ENCODE data around the gene MASP1.
"Not testable (repeated sequence)": the region's sequence is repeated elsewhere in the genome, so short reads cannot be mapped to it uniquely, and the experiment has no call there.

MASP1 gene

DNA sequence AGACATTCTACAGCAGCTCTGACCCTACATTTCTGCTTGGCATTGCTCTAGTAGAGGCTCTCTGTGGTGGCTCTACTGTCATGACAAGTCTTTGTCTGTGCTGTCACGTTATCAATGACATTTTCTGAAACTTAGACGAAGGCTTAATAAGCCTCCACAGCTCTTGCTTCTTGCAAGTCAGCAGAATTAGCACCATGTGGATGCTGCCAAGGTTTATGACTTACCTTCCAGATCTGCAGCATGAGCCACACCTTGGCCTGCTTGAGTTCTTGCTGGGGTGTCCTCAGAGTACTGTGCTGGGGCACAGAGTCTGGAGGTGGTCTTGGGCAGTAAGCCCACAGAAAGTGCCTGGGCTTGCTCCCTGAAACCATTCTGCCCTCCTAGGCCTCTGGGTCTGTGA lies 84.5 kb downstream of the MASP1 start:
- Histone ChIP-seq H3K27ac (no peak overlapping the region), H3K27me3 (replicated peaks) (no peaks in the 10 kb centered on the region), H3K4me3 (ENCODE audit: low read depth, low read length) (no peak overlapping the region), H3K36me3 (replicated peaks) (no peaks in the 10 kb centered on the region)
- TF ChIP-seq, protein P1, sequence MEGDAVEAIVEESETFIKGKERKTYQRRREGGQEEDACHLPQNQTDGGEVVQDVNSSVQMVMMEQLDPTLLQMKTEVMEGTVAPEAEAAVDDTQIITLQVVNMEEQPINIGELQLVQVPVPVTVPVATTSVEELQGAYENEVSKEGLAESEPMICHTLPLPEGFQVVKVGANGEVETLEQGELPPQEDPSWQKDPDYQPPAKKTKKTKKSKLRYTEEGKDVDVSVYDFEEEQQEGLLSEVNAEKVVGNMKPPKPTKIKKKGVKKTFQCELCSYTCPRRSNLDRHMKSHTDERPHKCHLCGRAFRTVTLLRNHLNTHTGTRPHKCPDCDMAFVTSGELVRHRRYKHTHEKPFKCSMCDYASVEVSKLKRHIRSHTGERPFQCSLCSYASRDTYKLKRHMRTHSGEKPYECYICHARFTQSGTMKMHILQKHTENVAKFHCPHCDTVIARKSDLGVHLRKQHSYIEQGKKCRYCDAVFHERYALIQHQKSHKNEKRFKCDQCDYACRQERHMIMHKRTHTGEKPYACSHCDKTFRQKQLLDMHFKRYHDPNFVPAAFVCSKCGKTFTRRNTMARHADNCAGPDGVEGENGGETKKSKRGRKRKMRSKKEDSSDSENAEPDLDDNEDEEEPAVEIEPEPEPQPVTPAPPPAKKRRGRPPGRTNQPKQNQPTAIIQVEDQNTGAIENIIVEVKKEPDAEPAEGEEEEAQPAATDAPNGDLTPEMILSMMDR (IDR thresholded peaks at IDR 0.05; ENCODE audit: low read depth, low read length, missing control alignments): no peak
- in situ Hi-C loops (cut with HindIII; ENCODE audit: low pct_ligation_motif_present, low sequenced_read_pairs): loop anchor here (25.0 kb wide), 1 partner anchor 480 kb away; no protein-coding TSS in a partner anchor
- DNase-seq: no peak

GRCh38 chr3:187205683-187206082 lies 85.9 kb downstream of the MASP1 start:
- Histone ChIP-seq H3K4me3 (ENCODE audit: low read depth, low read length) (no peak overlapping the region), H3K36me3 (replicated peaks) (no peaks in the 10 kb centered on the region), H3K27me3 (replicated peaks) (peaks cover 3% of the 10 kb centered on the region), H3K27ac (no peak overlapping the region)
- in situ Hi-C loops (cut with HindIII; ENCODE audit: low pct_ligation_motif_present, low sequenced_read_pairs): loop anchor here (25.0 kb wide), 1 partner anchor 482 kb away; no protein-coding TSS in a partner anchor
- TF ChIP-seq, protein P1 (IDR thresholded peaks at IDR 0.05; ENCODE audit: low read depth, low read length, missing control alignments): no peak
- no peak for DNase-seq

DNA sequence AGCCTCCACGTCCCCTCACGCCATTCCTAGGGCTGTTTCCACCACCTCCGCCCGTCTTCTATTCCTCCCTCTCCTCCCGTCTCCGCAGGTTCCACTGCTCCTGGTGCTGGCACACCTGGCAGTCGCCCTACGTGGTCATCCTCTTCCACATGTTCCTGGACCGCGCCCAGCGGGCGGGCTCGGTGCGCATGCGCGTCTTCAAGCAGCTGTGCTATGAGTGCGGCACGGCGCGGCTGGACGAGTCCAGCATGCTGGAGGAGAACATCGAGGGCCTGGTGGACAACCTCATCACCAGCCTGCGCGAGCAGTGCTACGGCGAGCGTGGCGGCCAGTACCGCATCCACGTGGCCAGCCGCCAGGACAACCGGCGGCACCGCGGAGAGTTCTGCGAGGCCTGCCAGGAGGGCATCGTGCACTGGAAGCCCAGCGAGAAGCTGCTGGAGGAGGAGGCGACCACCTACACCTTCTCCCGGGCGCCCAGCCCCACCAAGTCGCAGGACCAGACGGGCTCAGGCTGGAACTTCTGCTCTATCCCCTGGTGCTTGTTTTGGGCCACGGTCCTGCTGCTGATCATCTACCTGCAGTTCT lies 92.0 kb downstream of the MASP1 start:
- not testable (repeated sequence) for H3K4me3 ChIP-seq (ENCODE audit: low read depth, low read length); DNase-seq; H3K27me3 ChIP-seq (replicated peaks); H3K36me3 ChIP-seq (replicated peaks); H3K27ac ChIP-seq
- in situ Hi-C loops (cut with HindIII; ENCODE audit: low pct_ligation_motif_present, low sequenced_read_pairs): loop anchor here (25.0 kb wide), 1 partner anchor 488 kb away; no protein-coding TSS in a partner anchor

DNA sequence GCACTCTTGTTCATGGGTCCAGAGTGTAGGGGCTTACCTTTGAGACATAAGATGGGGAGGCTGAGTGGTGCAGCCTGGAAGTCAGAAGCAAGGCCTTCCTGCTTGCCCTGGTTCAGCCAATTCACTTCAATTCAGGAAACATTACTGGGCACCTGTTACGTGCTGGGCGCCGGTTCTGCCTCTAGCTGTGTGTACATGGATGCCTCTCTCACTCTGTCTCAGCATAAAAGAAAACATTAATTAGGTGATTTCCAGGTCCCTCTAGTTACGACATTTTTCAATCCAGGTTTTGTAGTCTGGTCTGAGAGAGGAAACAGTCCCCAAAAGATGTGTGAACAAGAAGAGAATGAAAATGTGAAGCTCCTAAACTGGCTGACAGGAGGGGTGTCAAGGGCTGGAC lies 93.0 kb downstream of the MASP1 start:
- H3K4me3 ChIP-seq (ENCODE audit: low read depth, low read length): no peak overlapping the region
- H3K36me3 ChIP-seq (replicated peaks): no peaks in the 10 kb centered on the region
- TF ChIP-seq, protein P1 (IDR thresholded peaks at IDR 0.05; ENCODE audit: low read depth, low read length, missing control alignments): no peak
- in situ Hi-C loops (cut with HindIII; ENCODE audit: low pct_ligation_motif_present, low sequenced_read_pairs): no loop called here
- DNase-seq: no peak
- H3K27ac ChIP-seq: no peak overlapping the region
- H3K27me3 ChIP-seq (replicated peaks): peaks cover 3% of the 10 kb centered on the region

DNA sequence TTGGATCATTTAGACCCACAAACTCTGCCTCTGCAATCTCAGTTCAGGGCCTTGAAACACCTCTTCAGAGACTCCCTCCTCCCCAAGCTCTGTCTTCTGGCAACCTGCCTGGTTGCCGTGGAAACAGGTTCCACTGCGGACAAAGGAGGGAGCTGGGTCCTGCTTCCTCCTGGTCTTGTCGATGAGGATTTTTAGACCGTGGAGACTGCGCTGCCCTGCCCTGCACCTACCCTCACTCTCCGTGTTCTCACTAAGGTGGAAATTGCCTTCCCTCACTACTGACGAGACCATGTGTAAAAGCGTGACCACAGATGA lies 94.2 kb downstream of the MASP1 start, which contains the start of gene RTP1:
Gene RTP1, plus strand, starts transcription at position 152 of the 315 bp plus-strand sequence. Its CDS starts 30 bp downstream, at position 182.
- Histone ChIP-seq H3K36me3 (replicated peaks) (no peaks in the 10 kb centered on the region), H3K4me3 (ENCODE audit: low read depth, low read length) (no peak within 1 kb of the TSS), H3K27ac (no peak within 1 kb of the TSS), H3K27me3 (replicated peaks) (peaks cover 3% of the 10 kb centered on the region)
- in situ Hi-C loops (cut with HindIII; ENCODE audit: low pct_ligation_motif_present, low sequenced_read_pairs): no loop called here
- DNase-seq: no peak
- TF ChIP-seq, protein P1 (IDR thresholded peaks at IDR 0.05; ENCODE audit: low read depth, low read length, missing control alignments): no peak

- in situ Hi-C loops (cut with HindIII; ENCODE audit: low pct_ligation_motif_present, low sequenced_read_pairs): no loop called here
Observed at GRCh38 chr3:187196573-187197334, 94.8 kb downstream of the MASP1 start.

More at GRCh38 chr3:187196573-187197334, 94.8 kb downstream of the MASP1 start:
- Histone ChIP-seq H3K27me3 (replicated peaks) (peaks cover 1% of the 10 kb centered on the region), H3K36me3 (replicated peaks) (no peaks in the 10 kb centered on the region), H3K4me3 (ENCODE audit: low read depth, low read length) (no peak overlapping the region), H3K27ac (no peak overlapping the region)
- DNase-seq: no peak
- TF ChIP-seq, protein P1 (IDR thresholded peaks at IDR 0.05; ENCODE audit: low read depth, low read length, missing control alignments): no peak
